Activated CD4-positive, alpha-beta T cell treated with anti-CD3 and anti-CD28 coated beads for 1 hour (primary cell): ENCODE results near the gene S100A16.
"Not testable (repeated sequence)": the region's sequence is repeated elsewhere in the genome, so short reads cannot be mapped to it uniquely, and the experiment has no call there.

Experiments
- DNase-seq: peaks from one replicate; pipeline ENCODE4 v3.0.0-alpha.2; 2020

S100A16 gene

GRCh38 chr1:153614189-153614900 lies 1.4 kb upstream of the S100A16 start:
- no peak for DNase-seq

- no peak for DNase-seq
Measured at GRCh38 chr1:153613406-153613805, 469 bp upstream of the S100A16 start.

GRCh38 chr1:153612111-153612754 lies 704 bp downstream of the S100A16 start:
- no peak for DNase-seq

GRCh38 chr1:153611356-153611755 lies 1.6 kb downstream of the S100A16 start:
- DNase-seq, result no peak

- DNase-seq, result no peak
Measured at GRCh38 chr1:153610811-153611301, 2.1 kb downstream of the S100A16 start.

- DNase-seq, result no peak
Measured at GRCh38 chr1:153610334-153610733, 2.6 kb downstream of the S100A16 start.

GRCh38 chr1:153609585-153609907 lies 3.4 kb downstream of the S100A16 start:
- no peak for DNase-seq

GRCh38 chr1:153608742-153609584 lies 4.0 kb downstream of the S100A16 start:
- DNase-seq, result no peak

- no peak for DNase-seq
Measured at GRCh38 chr1:153608089-153608682, 4.8 kb downstream of the S100A16 start.

GRCh38 chr1:153607381-153607780 lies 5.6 kb downstream of the S100A16 start:
- no peak for DNase-seq

- DNase-seq, result no peak
Measured at GRCh38 chr1:153606194-153606593, 6.7 kb downstream of the S100A16 start.

- no peak for DNase-seq
Measured at GRCh38 chr1:153602749-153603148, 10.2 kb downstream of the S100A16 start.

- DNase-seq, result no peak
Measured at GRCh38 chr1:153599847-153600246, 13.1 kb downstream of the S100A16 start.

GRCh38 chr1:153598309-153599172 lies 14.4 kb downstream of the S100A16 start:
- no peak for DNase-seq

- DNase-seq, result no peak
Measured at GRCh38 chr1:153597206-153597605, 15.7 kb downstream of the S100A16 start.

- no peak for DNase-seq
Measured at GRCh38 chr1:153592748-153593147, 20.2 kb downstream of the S100A16 start.

- DNase-seq, result no peak
Measured at GRCh38 chr1:153588482-153588881, 24.5 kb downstream of the S100A16 start.

- not testable (repeated sequence) for DNase-seq
Measured at GRCh38 chr1:153588033-153588432, 24.9 kb downstream of the S100A16 start.

- no peak for DNase-seq
Measured at GRCh38 chr1:153587314-153587713, 25.6 kb downstream of the S100A16 start.

- no peak for DNase-seq
Measured at GRCh38 chr1:153586347-153586746, 26.6 kb downstream of the S100A16 start.

- no peak for DNase-seq
Measured at GRCh38 chr1:153585006-153585405, 27.9 kb downstream of the S100A16 start.

GRCh38 chr1:153583976-153584375 lies 29.0 kb downstream of the S100A16 start:
- DNase-seq, result no peak
